ENCODE results near the gene MYL1.
A peak's percentile ranks its signal among the peaks of the same experiment; 100 is the strongest.

MYL1 gene

DNA sequence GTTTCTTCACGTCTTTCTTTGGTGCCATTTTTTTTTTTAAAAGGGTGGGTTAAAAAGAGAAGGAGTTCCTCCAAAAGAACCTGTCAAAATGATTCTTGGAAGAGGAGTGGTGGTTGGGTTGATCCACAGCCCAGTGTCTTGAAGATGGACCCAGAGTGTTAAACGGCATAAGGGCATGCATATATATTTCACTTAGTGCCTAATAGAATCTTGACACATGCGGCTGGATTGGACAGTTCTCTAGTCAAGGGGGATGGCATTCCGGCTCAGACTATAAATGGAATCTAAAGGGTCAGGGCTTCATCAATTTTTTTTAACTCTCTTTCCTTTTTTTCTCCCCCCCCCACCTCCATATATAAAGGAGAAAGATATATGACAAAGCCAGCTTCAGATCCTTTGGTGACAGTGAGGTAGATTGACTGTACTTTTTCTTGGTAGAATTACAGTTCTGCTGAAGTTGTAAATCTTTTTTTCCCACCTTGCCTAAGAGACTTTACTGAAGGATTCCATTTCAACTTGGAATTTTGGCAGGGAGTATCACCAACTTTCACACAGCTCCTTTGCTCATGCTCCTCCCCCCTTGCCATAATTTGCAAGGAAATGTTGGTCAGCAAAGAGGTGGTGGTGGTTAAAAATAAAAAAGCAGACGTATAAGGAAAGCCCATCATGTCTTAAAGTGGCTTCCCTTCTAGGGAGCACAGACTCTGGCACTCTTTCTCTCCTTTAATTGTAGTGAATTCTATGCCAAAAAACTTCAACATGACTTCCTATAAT, at the start of gene MYL1:
Gene MYL1 (minus strand): TSS at position 160 of the 774 bp plus-strand sequence. CDS start 132 bp downstream, at position 28.
- DNase-seq (ENCODE audit: low spot score), result no peak

DNA sequence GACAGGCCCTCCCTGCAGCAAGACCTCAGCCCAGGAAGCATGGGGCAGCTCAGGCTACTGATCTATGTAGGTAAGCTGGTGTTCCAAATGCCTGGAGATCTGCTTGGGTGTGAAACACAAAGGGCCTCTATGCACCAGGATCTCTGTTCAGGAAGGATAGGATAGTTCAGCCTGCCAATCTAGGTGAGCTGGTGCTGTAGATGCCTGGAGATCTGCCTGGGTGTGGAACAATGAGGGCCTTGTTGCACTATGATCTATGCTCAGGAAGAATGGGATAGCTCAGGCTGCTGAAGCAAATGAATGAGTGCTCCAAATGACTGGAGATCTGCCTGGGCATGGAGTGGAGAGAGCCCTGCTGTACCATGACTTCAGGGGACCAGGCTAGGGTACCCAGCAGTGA, 48.9 kb upstream of the MYL1 start:
- no peak for DNase-seq (ENCODE audit: low spot score)

DNA sequence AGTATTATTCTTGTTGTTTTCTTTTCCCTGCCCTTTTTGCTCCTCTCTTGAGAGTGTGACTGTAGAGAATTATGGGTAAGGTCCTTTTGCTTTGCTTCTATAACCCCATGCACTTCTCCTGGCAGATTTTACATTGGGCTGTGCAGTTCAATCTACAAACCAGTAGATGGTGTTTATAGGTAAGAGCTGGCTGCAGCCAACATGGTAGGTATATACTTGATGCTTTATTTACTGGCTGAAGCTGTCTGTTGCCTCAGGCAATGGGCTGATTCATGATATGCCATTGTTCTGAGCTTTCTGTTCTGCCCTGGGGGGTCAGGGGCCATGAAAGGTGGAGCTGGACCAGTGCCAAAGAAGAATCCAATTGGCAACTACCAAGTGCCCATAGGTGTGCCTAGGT, 48.3 kb upstream of the MYL1 start:
- DNase-seq (ENCODE audit: low spot score), result peak; percentile 21

DNA sequence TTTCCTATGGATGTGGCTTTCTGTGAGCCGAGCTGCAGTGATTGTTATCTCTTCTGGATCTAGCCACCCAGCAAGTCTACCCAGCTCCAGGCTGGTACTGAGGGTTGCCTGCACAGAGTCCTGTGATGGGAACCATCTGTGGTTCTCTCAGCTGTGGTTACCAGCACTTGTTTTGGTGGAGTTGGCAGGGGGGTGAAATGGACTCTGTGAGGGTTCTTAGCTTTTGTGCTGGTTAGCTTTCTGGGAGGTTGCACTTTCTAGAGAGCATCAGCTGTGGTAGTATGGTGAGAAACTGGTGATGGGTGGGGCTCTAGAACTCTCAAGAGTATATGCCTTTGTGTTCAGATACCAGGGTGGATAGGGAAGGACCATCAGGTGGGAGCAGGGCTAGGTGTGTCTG, 45.4 kb upstream of the MYL1 start:
- DNase-seq (ENCODE audit: low spot score), result no peak

DNA sequence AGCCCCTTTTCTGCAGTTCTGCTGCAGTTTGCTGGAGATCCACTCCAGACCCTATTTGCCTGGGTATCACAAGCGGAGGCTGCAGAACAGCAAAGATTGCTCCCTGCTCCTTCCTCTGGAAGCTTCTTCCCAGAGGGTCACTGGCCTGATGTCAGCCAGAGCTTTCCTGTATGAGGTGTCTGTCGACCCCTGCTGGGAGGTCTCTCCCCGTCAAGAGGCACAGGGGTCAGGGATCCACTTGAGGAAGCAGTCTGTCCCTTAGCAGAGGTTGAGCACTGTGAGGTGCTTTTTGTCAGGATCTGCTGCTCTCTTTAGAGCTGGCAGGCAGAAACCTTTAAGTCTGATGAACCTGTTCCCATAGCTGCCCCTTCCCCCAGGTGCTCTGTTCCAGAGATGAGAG, 42.0 kb upstream of the MYL1 start:
- DNase-seq (ENCODE audit: low spot score), result no peak

DNA sequence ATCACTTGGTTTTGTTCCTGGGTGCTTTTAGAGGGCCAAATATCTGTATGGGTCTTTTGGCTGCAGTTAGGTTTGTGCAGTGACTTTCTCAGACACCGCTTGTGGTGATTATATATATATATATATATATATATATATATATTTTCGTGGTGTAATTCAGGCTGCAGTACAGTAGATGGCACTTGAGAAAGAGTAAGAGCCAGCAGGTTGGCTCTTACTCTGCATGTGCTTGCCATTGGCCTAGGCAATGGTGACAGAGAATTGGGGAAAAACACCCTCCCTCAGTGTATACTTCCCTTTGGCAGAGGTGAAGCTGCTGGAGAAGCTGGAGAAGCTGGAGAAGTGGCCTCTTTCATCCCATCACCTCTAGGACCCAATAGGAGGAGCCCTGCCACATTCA, 22.2 kb upstream of the MYL1 start:
- DNase-seq (ENCODE audit: low spot score), result no peak

DNA sequence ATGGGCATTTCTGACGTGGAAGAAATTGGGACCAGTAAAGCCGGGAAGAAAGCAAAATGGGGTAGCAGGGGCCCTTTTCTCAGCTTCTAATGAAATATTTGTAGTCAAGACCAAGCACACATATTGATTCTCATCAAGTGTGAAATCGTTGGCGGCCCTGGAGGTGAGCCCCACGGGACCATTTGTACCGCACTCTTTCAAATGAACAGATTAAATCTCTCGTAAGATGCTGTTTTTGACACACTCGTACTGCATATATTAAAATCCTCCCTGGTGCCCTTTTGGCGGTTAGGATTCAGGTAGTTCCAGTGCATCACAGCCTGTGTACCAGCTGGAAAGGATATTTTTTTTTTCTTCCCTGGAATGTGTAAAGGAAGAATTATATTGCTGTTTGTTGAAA, 9.9 kb upstream of the MYL1 start:
- DNase-seq (ENCODE audit: low spot score), result no peak

DNA sequence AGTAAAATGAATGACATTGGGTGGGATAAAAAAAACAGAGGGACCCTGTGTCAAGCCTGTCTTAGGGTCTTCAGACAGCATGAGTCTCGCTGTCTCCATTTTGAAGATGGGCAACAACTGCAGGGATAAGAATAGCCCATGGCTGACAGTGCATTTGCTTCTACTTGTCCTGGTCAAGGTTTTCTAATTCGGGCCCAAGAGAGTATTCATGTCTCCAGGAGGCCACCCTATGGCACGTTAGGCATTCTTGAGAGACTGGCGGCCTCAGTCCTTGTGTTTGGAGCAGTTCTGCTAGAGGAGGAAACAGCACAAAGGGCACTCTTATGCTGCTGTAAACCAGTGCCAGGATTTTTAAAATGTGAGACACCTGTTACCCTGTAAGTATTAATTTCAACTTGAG, 9.5 kb upstream of the MYL1 start:
- no peak for DNase-seq (ENCODE audit: low spot score)

DNA sequence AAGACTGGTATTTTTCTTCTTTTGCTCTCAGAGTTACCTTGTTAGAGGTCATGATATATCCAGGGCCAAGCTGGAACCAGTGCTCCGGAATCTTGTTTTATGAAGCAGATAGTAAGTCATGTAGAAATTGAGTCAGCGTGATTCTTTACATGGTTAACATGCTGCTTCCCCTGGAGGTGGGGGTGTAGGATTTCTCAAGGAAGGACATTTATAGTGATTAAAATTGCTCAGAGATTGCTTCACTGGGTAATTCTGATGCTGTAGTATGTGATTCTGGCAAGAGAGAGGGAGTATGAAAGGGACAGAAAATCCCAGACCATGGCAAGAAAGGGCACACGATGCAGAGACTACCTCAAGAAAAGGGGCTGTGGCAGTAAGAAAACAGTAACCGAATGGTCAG, 8.0 kb upstream of the MYL1 start:
- DNase-seq (ENCODE audit: low spot score), result no peak

DNA sequence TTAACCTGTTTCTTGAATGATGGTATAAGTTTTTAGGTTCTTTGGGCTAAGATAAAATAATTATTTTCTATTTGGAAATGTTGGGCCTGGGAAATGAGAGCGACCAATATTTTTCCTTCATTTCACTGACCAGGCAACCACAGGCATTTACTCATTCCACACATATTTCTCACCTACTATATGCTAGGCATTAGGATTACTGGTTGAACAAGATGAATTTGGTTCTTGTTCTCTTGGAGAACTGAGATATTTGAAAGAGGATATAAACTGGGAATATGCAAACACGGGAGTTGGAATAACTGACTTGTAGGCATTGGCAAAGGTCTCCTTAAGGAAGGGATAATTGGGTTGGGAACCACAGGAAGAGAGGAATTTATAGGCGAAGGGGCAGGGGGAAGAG, 3.9 kb upstream of the MYL1 start:
- DNase-seq (ENCODE audit: low spot score), result no peak

DNA sequence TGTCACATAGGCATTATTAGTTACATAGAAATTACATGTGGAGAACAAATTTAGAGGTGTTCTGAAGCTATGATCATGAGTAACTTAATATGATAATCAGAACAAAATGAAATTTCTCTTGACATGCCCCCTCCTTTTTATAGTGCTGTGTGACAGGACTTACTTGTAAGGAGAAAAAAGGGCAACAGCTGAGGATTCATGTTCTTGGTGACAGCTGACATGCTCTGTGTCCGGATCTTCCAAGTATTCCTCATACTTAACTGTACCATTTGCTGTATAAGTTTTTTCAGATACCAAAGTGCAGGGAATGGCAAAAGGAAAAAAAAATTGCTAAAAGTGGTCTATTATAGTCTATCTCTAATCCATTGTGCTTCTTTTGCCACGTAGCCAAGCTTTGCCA, 3.5 kb upstream of the MYL1 start:
- no peak for DNase-seq (ENCODE audit: low spot score)

DNA sequence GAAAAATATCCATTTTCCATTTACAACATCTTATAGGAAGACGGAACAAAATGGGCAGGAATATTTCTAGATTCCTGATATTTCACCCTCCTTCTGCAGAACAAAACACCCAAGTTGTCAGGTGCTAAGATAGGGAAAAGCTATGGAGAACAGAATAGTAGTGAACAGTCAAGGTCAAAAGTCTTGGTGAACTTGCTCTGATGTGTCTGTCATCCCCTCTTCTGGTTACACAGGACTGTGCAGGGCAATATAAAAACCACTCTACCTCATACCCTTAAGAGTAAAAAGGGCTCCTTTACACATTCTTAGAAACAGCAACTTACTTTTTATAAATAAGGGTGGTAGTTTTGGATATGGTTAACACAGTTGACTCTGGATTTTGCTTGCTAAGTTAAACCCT, 4.4 kb downstream of the MYL1 start:
- DNase-seq (ENCODE audit: low spot score), result no peak

DNA sequence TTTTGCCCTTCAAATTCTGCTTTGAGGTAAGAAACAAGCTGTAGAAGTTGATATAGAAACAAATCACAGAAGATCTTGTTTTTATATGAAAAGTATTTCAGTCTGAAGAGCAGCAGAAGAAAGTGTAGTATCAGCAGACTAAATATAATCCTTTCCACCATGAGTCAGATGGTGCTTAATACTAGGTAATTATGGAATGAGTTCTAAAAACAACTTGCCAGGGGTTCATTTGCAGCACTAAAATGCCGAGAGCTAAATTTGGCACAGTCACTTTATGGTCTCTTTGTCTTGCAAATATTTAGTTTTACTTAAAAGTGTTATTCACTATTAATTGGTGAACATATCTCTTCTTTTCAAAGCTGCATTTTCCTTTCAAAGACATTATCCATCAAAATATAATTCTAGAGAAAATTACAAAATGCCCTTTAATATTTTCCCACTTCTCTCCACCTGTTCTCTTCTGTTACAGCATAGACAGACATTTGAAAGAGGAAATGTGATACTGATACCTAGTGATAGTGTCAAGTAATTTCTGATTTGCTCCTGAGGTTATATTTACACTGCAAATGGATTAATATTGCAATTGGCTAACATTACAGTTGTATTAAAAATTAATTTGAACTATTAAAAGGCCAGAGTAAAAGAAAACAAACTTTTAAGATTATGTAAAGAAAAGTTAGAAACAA, 5.3 kb downstream of the MYL1 start:
- DNase-seq (ENCODE audit: low spot score), result no peak

DNA sequence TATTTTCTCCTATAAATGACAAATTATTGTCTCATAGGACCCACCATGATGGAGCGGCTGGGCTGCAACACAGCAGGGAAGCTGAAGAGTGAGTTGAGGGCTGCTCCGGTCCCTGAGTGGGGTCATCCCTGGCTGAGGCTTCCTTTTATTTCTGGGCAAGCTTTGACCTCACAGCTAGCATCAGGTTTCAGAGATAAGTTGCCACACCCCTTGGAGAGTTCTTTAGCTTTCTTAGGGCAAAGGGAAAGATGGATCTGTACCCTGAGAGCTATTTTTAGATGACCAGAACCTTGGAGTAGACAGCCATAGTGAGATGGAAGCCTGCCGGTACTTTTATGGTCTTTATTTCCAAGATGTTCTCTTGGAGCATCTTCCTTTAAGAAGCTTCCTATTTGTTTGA, 11.5 kb downstream of the MYL1 start:
- no peak for DNase-seq (ENCODE audit: low spot score)

DNA sequence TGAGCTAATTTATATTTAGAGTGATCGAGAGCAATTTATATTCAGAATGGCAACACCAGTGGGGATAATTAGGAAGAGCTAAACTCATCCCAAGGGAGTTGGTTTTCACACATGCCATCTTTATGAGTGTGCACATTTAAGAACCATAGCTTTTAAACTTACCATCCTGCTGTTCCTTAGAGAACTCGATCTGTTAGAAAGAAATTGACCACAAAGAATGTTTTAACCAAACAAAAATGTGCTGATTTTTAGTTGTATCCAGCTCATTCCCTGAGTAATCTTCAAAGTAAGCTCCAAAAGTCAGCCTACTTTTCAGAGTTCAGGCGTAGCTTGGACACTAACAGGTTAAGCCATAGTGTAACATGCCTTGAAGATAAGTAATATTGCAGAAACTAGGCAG, 12.6 kb downstream of the MYL1 start:
- no peak for DNase-seq (ENCODE audit: low spot score)

DNA sequence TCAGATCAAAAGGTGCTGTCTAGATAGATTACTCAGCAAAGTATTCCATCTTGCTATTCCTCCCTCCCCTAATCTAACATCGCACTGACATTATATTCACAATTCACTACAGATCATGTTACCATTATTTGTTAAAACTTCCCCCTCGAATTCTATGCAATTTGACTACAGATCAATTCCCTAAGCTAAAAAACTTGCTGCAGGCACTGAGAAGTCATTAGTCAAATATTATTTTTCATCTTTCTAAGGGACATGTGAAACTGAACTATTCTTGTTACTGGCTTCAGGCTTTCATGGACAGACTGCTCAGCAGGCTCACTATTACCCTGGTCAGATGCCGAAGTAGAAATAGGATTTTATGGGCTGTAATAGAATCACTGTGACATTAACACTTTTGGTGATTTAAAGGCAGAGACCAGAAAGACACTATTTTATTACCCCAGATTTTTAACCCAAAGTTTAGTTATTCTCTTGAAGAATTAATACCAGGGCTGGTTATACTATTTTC, 15.1 kb downstream of the MYL1 start:
- DNase-seq (ENCODE audit: low spot score), result no peak

DNA sequence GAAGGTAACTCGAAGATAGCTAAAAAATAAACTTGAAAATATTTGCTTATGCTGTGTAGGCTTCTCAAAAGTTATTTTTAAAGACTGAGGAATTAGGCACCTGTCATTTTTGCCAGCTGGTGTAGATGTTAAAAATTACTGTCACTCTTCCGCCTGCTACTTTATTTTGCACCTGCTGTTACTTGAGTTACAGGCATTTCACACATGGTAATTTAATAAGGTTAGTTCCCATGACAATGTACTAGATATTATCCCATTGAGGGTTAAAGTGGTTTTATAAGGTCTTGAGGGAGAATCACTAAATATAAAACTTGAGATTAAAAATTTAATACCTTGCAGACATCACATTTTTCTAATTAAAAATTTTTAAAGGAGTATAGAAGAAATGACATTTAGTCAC, 26.6 kb downstream of the MYL1 start:
- no peak for DNase-seq (ENCODE audit: low spot score)

DNA sequence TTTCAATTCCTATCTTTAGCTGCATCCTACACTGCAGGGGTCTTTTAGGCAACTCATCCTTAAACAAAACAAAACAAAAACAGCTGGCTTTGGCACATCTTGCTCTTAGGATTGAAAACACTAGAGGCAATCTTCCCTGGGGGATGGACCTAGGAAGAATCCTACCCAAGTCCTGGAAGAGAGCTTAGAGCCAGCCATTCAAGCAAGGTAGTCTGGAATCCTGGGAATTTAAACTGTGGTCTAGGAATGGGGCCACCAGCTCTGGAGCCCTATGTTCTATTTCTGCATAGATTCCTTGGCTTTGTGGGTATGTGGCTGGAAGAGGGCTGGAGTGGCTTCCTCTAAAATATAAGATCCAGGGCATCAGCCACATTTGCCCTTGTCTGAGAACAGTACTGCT, 27.7 kb downstream of the MYL1 start:
- no peak for DNase-seq (ENCODE audit: low spot score)

DNA sequence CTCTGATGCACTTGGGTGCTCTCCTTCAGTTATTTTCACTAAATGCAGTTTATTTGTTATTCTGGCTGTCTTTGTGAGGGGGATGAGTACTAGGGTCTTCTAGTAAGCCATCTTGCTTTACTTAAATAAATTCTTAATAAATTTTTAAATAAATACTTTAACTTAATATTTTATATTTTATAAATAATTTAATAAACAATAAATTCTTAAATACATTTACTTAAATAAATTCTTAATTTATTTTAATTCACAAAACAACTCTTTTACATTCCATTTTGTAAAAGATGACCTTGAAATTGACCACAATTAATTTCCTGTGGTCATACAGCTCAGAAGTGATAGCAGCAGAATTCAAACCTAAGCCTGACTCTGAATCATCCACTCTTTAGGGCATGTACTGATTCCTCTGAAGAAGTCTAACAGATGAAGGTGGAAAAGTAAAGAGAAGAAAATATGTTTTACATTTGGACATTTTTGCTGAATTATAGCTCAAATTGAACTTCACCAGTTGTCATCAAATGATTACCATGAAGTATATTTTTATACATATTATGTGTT, 28.8 kb downstream of the MYL1 start:
- no peak for DNase-seq (ENCODE audit: low spot score)

DNA sequence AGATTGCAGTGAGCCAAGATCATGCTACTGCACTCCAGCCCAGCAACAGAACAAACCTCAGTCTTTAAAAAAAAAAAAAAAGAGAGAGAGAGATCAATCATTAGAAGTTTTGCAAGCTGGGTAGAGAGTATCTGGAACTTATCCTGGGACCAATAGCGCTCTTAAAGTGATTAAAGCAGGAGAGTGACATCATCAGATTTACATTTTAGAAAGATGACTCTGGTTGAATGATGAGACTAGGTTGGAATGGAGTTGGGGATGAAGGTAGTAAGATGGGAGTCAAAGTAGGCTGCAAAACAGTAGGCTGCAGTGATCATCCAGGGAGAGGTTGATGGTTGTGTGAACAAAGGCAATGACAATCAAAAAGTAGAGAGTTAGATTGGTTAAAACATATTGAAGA, 37.8 kb downstream of the MYL1 start:
- no peak for DNase-seq (ENCODE audit: low spot score)

DNA sequence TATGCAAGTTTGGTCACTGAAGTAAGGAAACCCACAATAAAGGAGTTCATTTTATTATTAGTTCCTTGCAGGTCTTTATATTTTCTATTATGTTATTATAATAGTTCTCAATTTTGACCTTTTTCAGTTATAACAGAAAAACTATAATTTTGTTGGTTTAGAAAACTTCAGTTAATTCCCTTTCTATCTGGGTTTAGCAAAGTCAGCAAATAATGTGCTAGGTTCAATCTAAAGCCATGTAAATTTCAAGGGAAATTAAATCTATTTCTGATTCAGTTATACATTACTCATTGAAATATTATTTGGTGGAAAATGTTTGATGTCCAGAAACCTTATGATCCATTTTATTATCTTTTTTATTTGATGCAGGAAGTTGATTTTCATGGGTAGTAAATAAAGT, 43.7 kb downstream of the MYL1 start:
- no peak for DNase-seq (ENCODE audit: low spot score)

DNA sequence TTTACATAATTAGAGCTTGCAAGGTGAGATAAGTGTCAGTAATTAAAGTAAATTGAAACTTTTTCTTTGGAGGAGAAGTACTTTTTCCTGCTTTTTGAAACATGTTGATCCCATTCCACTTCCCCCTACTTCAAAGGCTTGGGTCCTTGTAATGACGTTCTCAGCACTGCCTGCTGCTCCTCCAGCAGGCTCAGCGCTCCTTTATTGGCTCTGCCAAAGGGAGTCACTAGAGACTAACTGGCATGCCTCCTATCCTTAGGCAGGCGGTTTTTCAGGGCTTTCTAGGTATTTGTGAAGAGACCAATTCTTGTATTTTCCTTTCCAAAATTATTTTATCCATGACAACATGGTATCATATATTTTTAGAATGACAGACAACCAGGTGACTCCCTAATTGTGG, 45.8 kb downstream of the MYL1 start:
- DNase-seq (ENCODE audit: low spot score), result peak; percentile 13

DNA sequence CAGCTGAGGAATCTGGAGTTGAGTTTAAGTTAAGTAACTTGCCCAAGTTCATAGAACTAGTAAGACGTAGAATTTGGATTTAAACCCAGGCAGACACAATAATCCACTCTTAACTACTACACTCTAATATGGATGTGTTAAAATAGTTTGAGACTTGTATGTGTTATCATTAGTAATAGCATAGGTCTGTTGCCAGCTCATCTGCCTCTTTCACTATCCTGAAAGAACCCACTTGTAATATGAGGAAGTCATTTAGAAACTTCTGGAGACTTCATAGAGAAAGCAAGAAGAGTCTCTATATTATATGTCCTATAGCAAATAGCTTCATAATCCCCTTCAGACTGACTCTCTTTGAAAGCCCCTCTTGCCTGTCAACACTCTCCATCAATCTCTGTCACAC, 46.7 kb downstream of the MYL1 start:
- no peak for DNase-seq (ENCODE audit: low spot score)

Measured in iPS-NIHi11 (cell line).